ENCODE measurements around the gene SCUBE1. TPM values are rescaled to one million over a fixed set of nuclear protein-coding genes. Genes with fewer than 3 reads are reported as not detected.

Gene SCUBE1
- total RNA-seq, 1 experiment from 2014 or later: not detected

- Histone ChIP-seq H3K4me3 (ENCODE audit: low read depth in 2 of 2, low read length in 2 of 2) (no peak overlapping the region), H3K9me3 (ENCODE audit: control insufficient read depth, insufficient read depth, low read depth, low read length) (no peaks in the 10 kb centered on the region), H3K27ac (ENCODE audit: low read length) (no peak overlapping the region), H3K4me1 (ENCODE audit: control insufficient read depth, insufficient read depth, low read length) (no peaks in the 10 kb centered on the region), H3K36me3 (ENCODE audit: control insufficient read depth, insufficient read depth, low read length) (no peaks in the 10 kb centered on the region), H3K27me3 (ENCODE audit: control insufficient read depth, insufficient read depth, low read length) (no peaks in the 10 kb centered on the region)
- intact Hi-C loops (cut with micrococcal nuclease; ENCODE audit: unreplicated experiment): no loop called here
- CTCF ChIA-PET: no interaction called here
- POLR2A ChIA-PET: no interaction called here
- DNase-seq (ENCODE audit: low read depth, low spot score) (no peak), ATAC-seq (no peak)
- no TSS peak for BruUV-seq (replicated peaks)
- no peak for TF ChIP-seq SIN3A (IDR thresholded peaks at IDR 0.05; ENCODE audit: borderline replicate concordance, insufficient read depth, low read depth, low read length)
- no peak for TF ChIP-seq TCF7L2 (IDR thresholded peaks at IDR 0.05; ENCODE audit: low read depth, low read length)
- no peak for TF ChIP-seq REST (IDR thresholded peaks at IDR 0.05; ENCODE audit: insufficient read depth in 1 of 2, low read depth in 2 of 2, low read length in 1 of 2)
- no peak for TF ChIP-seq POLR2AphosphoS5 (IDR thresholded peaks at IDR 0.05; ENCODE audit: low read depth, low read length)
- in situ Hi-C loops (cut with HindIII; ENCODE audit: low pct_unique_long_range_greater_than_20kb, low sequenced_read_pairs): no loop called here
These were observed 90.9 kb downstream of the SCUBE1 start for GRCh38 chr22:43252319-43252718.

GRCh38 chr22:43249789-43250471 is 93.2 kb downstream of the SCUBE1 start:
- ChIA-PET CTCF (no interaction called here), POLR2A (no interaction called here)
- BruUV-seq (replicated peaks): no TSS peak
- in situ Hi-C loops (cut with HindIII; ENCODE audit: low pct_unique_long_range_greater_than_20kb, low sequenced_read_pairs): no loop called here
- TF ChIP-seq REST (IDR thresholded peaks at IDR 0.05; ENCODE audit: insufficient read depth in 1 of 2, low read depth in 2 of 2, low read length in 1 of 2) (no peak), SIN3A (IDR thresholded peaks at IDR 0.05; ENCODE audit: borderline replicate concordance, insufficient read depth, low read depth, low read length) (no peak), POLR2AphosphoS5 (IDR thresholded peaks at IDR 0.05; ENCODE audit: low read depth, low read length) (no peak), CTCF (IDR thresholded peaks at IDR 0.05) (no peak), TCF7L2 (IDR thresholded peaks at IDR 0.05; ENCODE audit: low read depth, low read length) (no peak)
- no peaks in the 10 kb centered on the region for H3K36me3 ChIP-seq (ENCODE audit: control insufficient read depth, insufficient read depth, low read length)
- no peaks in the 10 kb centered on the region for H3K9me3 ChIP-seq (ENCODE audit: control insufficient read depth, insufficient read depth, low read depth, low read length)
- no peaks in the 10 kb centered on the region for H3K4me1 ChIP-seq (ENCODE audit: control insufficient read depth, insufficient read depth, low read length)
- no peak for ATAC-seq
- H3K27ac ChIP-seq (ENCODE audit: low read length): no peak overlapping the region
- H3K27me3 ChIP-seq (ENCODE audit: control insufficient read depth, insufficient read depth, low read length): no peaks in the 10 kb centered on the region
- DNase-seq (ENCODE audit: low read depth, low spot score): no peak
- intact Hi-C loops (cut with micrococcal nuclease; ENCODE audit: unreplicated experiment): no loop called here
- H3K4me3 ChIP-seq (ENCODE audit: low read depth in 2 of 2, low read length in 2 of 2): no peak overlapping the region
